ENCODE results near the gene STAM. TPM values are rescaled to one million over a fixed set of nuclear protein-coding genes. Genes with fewer than 3 reads are reported as not detected.
"Not testable (repeated sequence)": the region's sequence is repeated elsewhere in the genome, so short reads cannot be mapped to it uniquely, and the experiment has no call there.

The STAM gene
- polyA plus RNA-seq (ENCODE audit: insufficient read depth in 1 of 5, insufficient read length in 5 of 5, low replicate concordance in 1 of 5): 10 to 100 TPM; 30.5 to 43.9 (median 36.4) TPM
- long read RNA-seq, donor 1, partial matches to known transcripts: 5 of 8 reads
- long read RNA-seq, donor 1, other reads (novel, unspliced or antisense): 0 of 8 reads
- long read RNA-seq, donor 2, transcript STAM-202 (14 exons, 2,972 nt): major isoform, 8 of 8 reads
- long read RNA-seq, donor 2, partial matches to known transcripts: 0 of 8 reads
- long read RNA-seq, donor 2, other reads (novel, unspliced or antisense): 0 of 8 reads
- long read RNA-seq, donor 3, partial matches to known transcripts: 10 of 13 reads
- long read RNA-seq, donor 3, other reads (novel, unspliced or antisense): 0 of 13 reads
- long read RNA-seq, donor 4, partial matches to known transcripts: 0 of 2 reads
- long read RNA-seq, donor 4, other reads (novel, unspliced or antisense): 0 of 2 reads
- long read RNA-seq, donor 5, partial matches to known transcripts: 14 of 18 reads
- long read RNA-seq, donor 5, other reads (novel, unspliced or antisense): 0 of 18 reads
- long read RNA-seq, donor 6, transcript STAM-202 (14 exons, 2,972 nt): major isoform, 5 of 20 reads
- long read RNA-seq, donor 6, partial matches to known transcripts: 15 of 20 reads
- long read RNA-seq, donor 6, other reads (novel, unspliced or antisense): 0 of 20 reads
- long read RNA-seq, donor 7, transcript STAM-202 (14 exons, 2,972 nt): major isoform, 8 of 8 reads
- long read RNA-seq, donor 7, partial matches to known transcripts: 0 of 8 reads
- long read RNA-seq, donor 7, other reads (novel, unspliced or antisense): 0 of 8 reads
- long read RNA-seq, donor 8, partial matches to known transcripts: 5 of 7 reads
- long read RNA-seq, donor 8, other reads (novel, unspliced or antisense): 0 of 7 reads

DNA sequence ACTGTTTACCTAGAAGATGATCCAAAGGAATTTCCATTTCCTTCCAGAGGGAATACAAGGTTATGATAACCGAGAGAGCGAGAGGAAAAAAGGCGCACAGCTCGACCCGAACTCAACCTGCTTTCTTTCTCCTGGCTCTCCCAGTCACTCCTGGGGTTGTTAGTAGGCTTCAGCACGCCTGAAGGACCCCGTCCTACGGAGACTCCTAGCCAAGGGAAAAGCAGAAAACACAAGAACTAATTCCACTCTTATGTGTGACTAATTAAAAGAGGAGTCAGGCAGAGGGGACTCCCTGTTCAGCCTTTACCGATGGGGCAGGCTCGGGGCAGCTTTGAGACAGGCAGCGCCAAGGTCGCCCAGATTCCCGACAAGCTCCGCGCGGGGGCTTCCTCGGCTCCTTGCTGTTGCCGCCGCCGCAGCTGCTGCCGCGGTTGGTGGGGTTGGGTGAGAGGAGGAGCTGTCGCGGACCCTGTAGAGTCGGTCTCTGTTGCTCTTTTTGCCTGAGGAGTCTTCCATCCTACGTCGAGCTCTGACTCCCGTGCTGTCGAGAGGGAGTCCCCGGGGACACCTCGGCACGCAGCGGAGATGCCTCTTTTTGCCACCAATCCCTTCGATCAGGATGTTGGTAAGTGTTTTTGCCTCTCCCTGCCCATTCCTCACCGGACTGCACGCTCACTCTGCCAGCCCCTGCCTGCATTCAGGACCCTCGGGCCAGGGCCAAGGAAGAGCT lies at the start of gene STAM:
Gene STAM (plus strand): TSS at position 397 of the 730 bp plus-strand sequence. CDS start 189 bp downstream, at position 586.
- DNase-seq: peak; percentile 96 to 98

DNA sequence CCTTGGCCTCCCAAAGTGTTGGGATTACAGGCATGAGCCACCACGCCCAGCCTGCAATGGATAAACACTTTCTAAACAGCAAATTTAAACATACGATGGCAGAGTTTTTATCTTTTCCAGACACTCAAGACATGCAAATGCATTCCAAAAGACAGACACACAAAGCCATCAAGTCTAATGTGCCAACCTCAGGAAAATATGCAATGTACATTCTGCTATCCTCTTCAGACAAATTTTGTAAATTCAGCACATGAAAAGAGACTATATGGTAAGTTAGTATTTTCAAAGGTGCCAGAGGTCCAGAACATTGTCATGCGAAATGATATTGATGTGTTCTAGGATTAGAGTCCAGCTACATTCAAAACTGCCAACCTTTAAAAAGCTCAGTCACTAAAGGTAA lies 46.6 kb upstream of the STAM start:
- DNase-seq: no peak

DNA sequence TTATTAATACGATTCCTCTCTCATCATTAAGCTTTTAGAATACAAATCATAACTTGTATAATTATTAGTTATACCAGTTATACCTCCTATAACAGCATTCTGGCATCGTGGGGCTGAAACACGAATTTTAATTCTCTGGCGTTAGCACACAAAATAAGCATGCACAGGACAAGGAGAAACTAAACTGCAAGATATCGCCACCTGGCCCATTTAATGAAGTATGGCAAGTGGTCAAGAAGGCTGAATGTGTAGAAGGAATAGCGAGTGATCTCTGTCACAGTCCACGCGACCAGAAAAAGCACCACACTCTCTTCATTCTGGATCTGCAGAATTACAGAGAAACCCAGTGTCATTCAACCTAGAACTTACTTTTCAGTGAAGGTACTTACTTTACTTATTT lies 44.9 kb upstream of the STAM start:
- peak in 1 of 2 donors; percentile 16 for DNase-seq

DNA sequence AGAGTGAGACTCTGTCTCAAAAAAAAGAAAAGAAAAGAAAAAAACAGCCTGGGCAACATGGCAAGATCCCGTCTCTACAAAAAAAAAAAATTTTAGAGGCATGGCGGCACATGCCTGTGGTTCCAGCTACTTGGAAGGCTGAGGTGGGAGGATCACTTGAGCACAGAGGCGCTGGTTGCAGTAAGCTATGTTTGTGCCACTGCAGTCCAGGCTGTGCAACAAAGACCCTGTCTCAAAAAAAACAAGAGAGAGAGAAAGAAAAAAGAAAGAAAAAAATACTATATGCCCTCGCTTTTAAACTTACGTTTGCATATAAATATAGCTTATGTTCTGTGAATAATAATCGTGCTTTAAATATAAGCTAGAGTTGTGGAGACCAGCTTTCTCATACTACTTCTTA lies 38.0 kb upstream of the STAM start:
- no peak for DNase-seq

- DNase-seq: no peak
These were observed 37.4 kb upstream of the STAM start for GRCh38 chr10:17606547-17607040.

DNA sequence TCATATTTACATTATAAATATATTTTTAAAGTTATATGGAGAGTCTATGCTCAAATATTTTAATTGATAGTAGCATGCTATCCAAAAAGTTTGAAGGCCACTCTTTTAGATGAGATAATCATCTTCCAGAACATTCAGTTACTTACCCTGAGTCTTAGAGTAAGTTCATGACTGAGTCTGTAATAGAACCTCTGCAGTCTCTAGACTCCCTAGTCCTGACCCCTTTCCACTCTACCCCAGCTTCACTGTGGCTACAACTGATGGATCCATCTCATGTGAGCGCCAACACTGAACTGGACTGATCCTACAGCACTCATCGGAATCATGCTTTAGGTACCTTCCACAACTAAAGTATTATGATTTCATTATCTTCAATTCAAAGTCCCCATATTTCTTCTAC lies 36.9 kb upstream of the STAM start:
- no peak for DNase-seq

DNA sequence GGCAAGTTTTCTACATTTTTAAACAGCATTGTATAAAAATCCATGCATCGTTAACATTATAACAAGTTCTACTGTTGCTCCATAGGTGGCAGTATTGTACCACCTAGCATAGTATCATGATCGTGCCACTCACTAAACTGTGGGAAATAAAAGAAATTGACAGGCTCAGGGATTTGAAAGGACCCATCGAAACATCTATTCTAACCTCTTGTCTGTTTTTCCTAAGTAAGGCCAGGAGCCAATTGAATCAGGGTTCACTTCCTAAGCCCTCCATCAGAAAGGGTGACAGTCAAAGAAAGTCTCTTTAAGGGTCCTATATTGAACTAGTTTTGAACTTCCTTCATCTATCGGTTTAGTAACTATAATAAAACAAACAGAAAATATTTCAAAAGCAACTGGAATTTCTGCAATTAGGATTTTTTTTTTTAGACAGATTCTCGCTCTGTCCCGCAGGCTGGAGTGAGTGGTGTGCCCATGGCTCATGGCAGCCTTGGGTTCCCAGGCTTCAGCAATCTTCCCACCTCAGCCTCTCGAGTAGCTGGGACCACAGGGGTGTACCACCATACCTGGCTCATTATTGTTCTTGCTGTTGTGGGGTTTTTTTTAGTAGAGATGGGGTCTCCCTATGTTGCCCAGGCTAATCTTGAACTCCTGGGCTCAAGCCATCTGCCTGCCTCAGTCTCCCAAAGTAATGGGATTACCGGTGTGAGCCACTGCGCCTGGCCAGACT lies 36.2 kb upstream of the STAM start:
- peak; percentile 48 to 49 for DNase-seq

DNA sequence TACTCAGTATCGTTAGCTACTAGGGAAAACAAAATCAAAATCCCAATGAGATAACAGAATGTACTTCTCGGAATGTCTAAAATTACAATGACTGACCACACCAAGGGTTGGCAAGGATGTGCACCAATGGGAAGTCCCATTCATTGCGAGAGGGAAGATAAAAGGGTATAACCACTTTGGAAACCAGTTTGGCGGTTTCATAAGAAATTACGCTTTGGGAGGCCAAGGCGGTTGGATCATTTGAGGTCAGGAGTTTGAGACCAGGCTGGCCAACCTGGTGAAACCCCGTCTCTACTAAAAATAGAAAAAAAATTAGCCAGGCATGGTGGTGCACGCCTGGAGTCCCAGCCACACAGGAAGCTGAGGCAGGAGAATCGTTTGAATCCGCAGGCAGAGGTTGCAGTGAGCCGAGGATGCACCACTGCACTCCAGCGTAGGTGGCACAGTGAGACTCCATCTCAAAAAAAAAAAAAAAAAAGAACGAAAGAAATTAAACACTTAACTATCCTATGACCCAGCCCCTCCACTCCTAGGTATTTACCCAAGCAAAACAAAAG lies 34.4 kb upstream of the STAM start:
- no peak for DNase-seq

GRCh38 chr10:17616403-17617030 lies 27.4 kb upstream of the STAM start:
- peak; percentile 51 to 56 for DNase-seq

DNA sequence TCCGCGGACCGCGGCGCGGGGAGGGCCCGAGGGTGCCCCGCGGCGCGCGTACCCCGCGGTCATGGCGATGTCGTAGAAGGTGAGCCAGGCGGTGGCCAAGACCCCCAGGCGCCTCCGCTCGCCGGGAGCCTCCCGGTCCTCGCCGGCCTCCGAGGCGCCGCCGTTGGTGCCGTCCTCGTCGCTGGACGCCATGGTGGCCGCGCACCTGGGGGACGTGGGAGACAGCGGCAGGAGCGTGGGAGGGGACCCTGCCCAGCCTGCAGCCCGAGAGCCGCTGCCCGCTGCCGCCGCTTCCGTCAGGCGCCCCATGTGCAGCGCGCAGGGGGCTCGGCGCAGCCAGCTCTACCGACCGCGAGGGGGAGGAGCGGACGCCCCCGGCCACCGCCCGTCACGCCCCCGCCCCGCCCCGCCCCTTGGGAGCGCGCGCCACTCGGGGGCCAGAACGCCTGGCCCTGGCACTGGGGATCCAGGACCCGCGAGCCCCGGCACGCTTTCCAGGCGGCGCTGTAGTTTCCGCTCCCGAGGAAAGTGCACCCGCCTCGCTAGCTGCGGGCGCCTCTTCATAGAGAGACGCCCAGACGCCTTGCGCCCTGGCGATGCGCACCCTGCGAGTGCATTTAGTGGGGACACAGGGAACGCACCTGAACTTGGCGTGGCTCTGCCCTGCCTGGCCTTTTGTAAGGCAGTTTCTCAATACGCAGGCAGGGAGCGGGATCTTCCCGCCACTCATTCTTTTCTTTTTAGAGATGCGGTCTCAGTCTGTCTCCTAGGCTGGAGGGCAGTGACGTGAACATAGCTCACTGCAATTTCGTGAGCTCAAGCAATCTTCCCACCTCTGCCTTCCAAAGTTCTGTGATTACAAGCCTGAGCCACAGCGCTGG lies 26.7 kb upstream of the STAM start, which contains the start of gene HACD1:
Gene HACD1 (minus strand): TSS at position 344 of the 881 bp plus-strand sequence. CDS start 35 bp downstream, at position 309.
- peak; percentile 64 to 65 for DNase-seq

GRCh38 chr10:17622061-17622460 lies 21.9 kb upstream of the STAM start:
- DNase-seq: no peak

DNA sequence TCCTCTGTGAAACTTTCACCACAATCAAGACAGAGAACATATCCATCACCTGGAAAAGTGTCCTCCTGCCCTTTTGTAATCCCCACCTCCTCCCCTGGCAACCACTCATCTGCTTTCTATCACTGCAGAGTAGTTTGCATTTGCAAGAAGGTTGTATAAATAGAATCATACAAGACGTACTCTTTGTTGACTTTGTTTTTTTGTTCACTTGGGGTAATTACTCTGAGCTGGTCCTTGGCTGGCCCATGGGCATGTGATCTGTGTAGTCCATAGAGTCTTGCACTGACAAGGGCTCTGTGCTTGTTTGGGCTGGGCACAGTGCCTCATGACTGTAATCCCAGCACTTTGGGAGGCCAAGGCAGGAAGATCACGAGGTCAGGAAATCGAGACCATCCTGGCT lies 19.0 kb upstream of the STAM start:
- DNase-seq: no peak

GRCh38 chr10:17626656-17627055 lies 17.3 kb upstream of the STAM start:
- no peak for DNase-seq

GRCh38 chr10:17632590-17632989 lies 11.4 kb upstream of the STAM start:
- DNase-seq: not testable (repeated sequence)

DNA sequence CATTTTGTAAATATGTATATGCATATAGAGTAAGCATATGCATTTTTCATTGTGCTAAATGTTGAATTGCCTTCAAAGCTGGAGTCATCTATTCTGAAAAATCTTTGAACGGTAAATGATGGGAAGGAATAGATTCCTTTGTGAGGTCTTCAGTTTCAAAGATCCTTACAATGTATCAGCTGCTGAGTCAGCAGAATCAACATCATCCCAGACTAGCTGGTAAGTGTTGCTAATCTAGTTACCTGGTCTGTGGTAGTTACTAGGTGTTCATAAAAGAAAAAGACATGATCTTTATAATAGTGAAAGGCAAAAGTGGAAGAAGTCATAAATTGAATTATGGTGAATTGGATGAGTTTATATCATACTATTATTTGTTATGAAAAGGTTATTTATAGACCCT lies 10.6 kb upstream of the STAM start:
- DNase-seq: no peak

GRCh38 chr10:17637869-17638268 lies 6.1 kb upstream of the STAM start:
- no peak for DNase-seq

DNA sequence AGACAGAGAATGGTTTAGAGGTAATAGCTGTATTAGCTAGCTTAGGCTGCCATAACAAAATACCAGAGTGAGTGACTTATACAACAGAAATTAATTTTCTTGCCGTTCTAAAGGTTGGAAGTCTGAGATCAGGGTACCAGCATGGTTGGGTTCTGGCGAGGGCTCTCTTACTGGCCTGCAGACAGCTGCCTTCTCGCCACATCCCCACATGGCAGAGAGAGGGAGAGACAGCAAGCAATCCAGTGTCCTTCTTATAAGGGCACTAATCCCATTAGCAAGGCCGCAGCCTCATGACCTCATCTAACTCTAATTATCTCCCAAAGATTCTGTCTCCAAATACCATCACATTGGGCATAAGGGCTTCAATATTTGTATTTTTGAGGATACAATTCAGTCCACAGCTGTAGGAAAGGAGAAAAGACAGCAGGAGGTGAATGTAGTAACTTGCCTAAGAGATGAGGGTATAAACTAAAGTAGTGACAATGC lies 3.6 kb upstream of the STAM start:
- no peak for DNase-seq

DNA sequence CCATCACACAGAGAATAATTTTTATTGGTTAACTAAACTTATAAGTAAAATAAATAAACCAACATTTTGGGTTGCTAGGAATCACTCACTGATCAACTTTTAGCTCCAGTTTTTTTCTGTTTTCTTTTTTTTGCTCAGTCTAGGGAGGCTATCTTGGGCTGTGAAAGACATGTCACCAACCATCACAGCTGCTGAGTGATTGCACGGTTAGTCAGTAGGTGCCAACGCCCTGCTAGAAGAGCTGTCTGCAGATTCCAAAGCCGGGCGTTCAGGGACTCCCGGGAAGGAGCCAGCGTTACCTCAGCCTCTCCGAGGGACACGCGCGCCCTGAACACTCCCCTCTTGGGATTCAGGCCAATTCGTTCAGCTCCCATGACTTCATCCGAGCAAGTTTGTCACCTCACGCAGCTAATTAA lies 604 bp upstream of the STAM start:
- no peak for DNase-seq

DNA sequence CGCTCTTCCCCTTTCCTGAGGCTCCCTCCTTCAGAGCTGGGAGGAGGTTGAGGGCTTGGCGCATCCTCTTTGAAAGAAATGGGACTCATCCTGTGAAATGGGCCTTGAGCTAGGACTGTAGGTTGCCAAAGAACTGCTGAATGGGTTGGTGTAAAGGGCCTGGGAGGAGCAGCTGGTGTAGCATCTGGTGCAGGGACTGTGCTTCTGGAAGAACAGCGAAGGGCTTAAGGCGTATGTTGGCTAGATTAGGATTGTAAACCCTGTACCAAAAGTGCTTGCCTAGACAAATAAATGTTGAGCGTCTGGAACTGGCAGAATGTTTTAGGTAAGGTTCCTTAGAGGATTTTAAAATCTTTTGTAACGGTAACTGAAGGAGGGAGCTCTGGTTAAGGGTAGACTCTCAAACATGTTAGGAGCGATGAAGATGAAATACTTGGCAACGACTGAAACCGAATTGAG lies 563 bp downstream of the STAM start:
- DNase-seq: no peak

All from right lung (tissue), 10 donors.